Progenitor cell of endocrine pancreas (in vitro differentiated cells): ENCODE measurements around the gene KCNT1. TPM values are rescaled to one million over a fixed set of nuclear protein-coding genes. Genes with fewer than 3 reads are reported as not detected.

Source experiments
- DNase-seq: peaks from one replicate; pipeline ENCODE4 v3.0.0; 2021; ENCODE audit warnings: low spot score; ENCODE audit not compliant: unreplicated experiment
- H3K27ac Mint-ChIP-seq: 2 replicates; pipeline ENCODE4 v1.8.0; 2021; ENCODE audit warnings: mild to moderate bottlenecking, moderate library complexity, mixed read lengths
- H3K27me3 Mint-ChIP-seq: 2 replicates; pipeline ENCODE4 v1.8.0; 2021; ENCODE audit warnings: mixed read lengths
- H3K36me3 Mint-ChIP-seq: 2 replicates; pipeline ENCODE4 v1.8.0; 2022; ENCODE audit warnings: mixed read lengths; ENCODE audit not compliant: insufficient read depth
- H3K4me1 Mint-ChIP-seq: 2 replicates; pipeline ENCODE4 v1.8.0; 2021; ENCODE audit warnings: low read depth, mixed read lengths
- H3K4me3 Mint-ChIP-seq: 2 replicates; pipeline ENCODE4 v1.8.0; 2021; ENCODE audit warnings: low read depth, mild to moderate bottlenecking, moderate library complexity, mixed read lengths
- H3K9me3 Mint-ChIP-seq: 2 replicates; pipeline ENCODE4 v1.8.0; 2021; ENCODE audit warnings: low read depth, mixed read lengths
- CTCF ChIP-seq: fragments of 200-600 bp; sonication (generic); IDR thresholded peaks from one replicate; pipeline ENCODE4 v1.5.0; 2021; ENCODE audit warnings: antibody characterized with exemption, mild to moderate bottlenecking; ENCODE audit not compliant: unreplicated experiment
- total RNA-seq: library from RNA; stranded (reverse); gene quantifications from 2 replicates; pipeline ENCODE4 v1.2.1, GENCODE V29; 2021

The KCNT1 gene
- total RNA-seq, 1 donor from 2014 or later: not detected

- Mint-ChIP-seq H3K4me1 (peaks cover 6% of the 10 kb centered on the region), H3K36me3 (no peaks in the 10 kb centered on the region), H3K9me3 (no peaks in the 10 kb centered on the region), H3K4me3 (no peak overlapping the region), H3K27me3 (peaks cover 7% of the 10 kb centered on the region), H3K27ac (no peak overlapping the region)
- no peak for DNase-seq
- no peak for TF ChIP-seq CTCF
Measured at GRCh38 chr9:135661816-135662560, 40.0 kb upstream of the KCNT1 start.

- no peak for TF ChIP-seq CTCF
- Mint-ChIP-seq H3K27ac (no peak within 1 kb of the TSS), H3K27me3 (peaks cover 7% of the 10 kb centered on the region), H3K4me1 (peaks cover 6% of the 10 kb centered on the region), H3K4me3 (no peak within 1 kb of the TSS), H3K36me3 (no peaks in the 10 kb centered on the region), H3K9me3 (no peaks in the 10 kb centered on the region)
- no peak for DNase-seq
Measured at GRCh38 chr9:135662758-135663450, 39.1 kb upstream of the KCNT1 start, which contains the start of gene LCN9. Gene LCN9 (plus strand): TSS chr9:135663309. CDS start chr9:135663322, 13 bp downstream.

- Mint-ChIP-seq H3K36me3 (no peaks in the 10 kb centered on the region), H3K27me3 (peaks cover 7% of the 10 kb centered on the region)
Measured at GRCh38 chr9:135663451-135663770, 38.6 kb upstream of the KCNT1 start.

GRCh38 chr9:135663857-135664256, 38.1 kb upstream of the KCNT1 start:
- peaks cover 6% of the 10 kb centered on the region for H3K4me1 Mint-ChIP-seq
- H3K4me3 Mint-ChIP-seq: no peak overlapping the region
- H3K27me3 Mint-ChIP-seq: peaks cover 7% of the 10 kb centered on the region
- H3K27ac Mint-ChIP-seq: no peak overlapping the region
- no peaks in the 10 kb centered on the region for H3K36me3 Mint-ChIP-seq
- TF ChIP-seq CTCF: no peak
- peaks cover 2% of the 10 kb centered on the region for H3K9me3 Mint-ChIP-seq
- no peak for DNase-seq

More at GRCh38 chr9:135663451-135663770, 38.6 kb upstream of the KCNT1 start:
- H3K27ac Mint-ChIP-seq: no peak overlapping the region
- no peak overlapping the region for H3K4me3 Mint-ChIP-seq
- H3K9me3 Mint-ChIP-seq: peaks cover 1% of the 10 kb centered on the region
- H3K4me1 Mint-ChIP-seq: peaks cover 6% of the 10 kb centered on the region
- no peak for DNase-seq
- TF ChIP-seq CTCF: no peak

- no peak overlapping the region for H3K27ac Mint-ChIP-seq
- H3K9me3 Mint-ChIP-seq: peaks cover 6% of the 10 kb centered on the region
- no peak for DNase-seq
- no peaks in the 10 kb centered on the region for H3K36me3 Mint-ChIP-seq
- TF ChIP-seq CTCF: no peak
- H3K4me1 Mint-ChIP-seq: peaks cover 6% of the 10 kb centered on the region
- peaks cover 9% of the 10 kb centered on the region for H3K27me3 Mint-ChIP-seq
- H3K4me3 Mint-ChIP-seq: no peak overlapping the region
Measured at GRCh38 chr9:135664266-135664665, 37.7 kb upstream of the KCNT1 start.
